ENCODE measurements around the gene NT5DC1.

NT5DC1 gene

GRCh38 chr6:116100419-116101301 lies at the start of gene NT5DC1:
Gene NT5DC1, plus strand, starts transcription at chr6:116100853. Its CDS starts 78 bp downstream, at chr6:116100931.
- DNase-seq = peak; percentile 11 to 50

- DNase-seq = no peak
Measured at GRCh38 chr6:116051244-116051643, 49.4 kb upstream of the NT5DC1 start.

GRCh38 chr6:116055513-116055912 lies 45.1 kb upstream of the NT5DC1 start:
- no peak for DNase-seq

GRCh38 chr6:116057766-116058165 lies 42.9 kb upstream of the NT5DC1 start:
- no peak for DNase-seq

- no peak for DNase-seq
Measured at GRCh38 chr6:116059713-116060571, 40.7 kb upstream of the NT5DC1 start.

- no peak for DNase-seq
Measured at GRCh38 chr6:116060572-116061283, 39.9 kb upstream of the NT5DC1 start, which contains the start of gene FRK. Gene FRK, minus strand, starts transcription at chr6:116060891. Its CDS starts 580 bp downstream, at chr6:116060311.

GRCh38 chr6:116062496-116062895 lies 38.2 kb upstream of the NT5DC1 start:
- no peak for DNase-seq

GRCh38 chr6:116064666-116065065 lies 36.0 kb upstream of the NT5DC1 start:
- no peak for DNase-seq

- DNase-seq = no peak
Measured at GRCh38 chr6:116066789-116067188, 33.9 kb upstream of the NT5DC1 start.

- no peak for DNase-seq
Measured at GRCh38 chr6:116070101-116070500, 30.6 kb upstream of the NT5DC1 start.

GRCh38 chr6:116070616-116071389 lies 29.9 kb upstream of the NT5DC1 start:
- DNase-seq = no peak

- DNase-seq = no peak
Measured at GRCh38 chr6:116072368-116072767, 28.3 kb upstream of the NT5DC1 start.

GRCh38 chr6:116073765-116074440 lies 26.8 kb upstream of the NT5DC1 start:
- no peak for DNase-seq

GRCh38 chr6:116074732-116075390 lies 25.8 kb upstream of the NT5DC1 start:
- no peak for DNase-seq

- no peak for DNase-seq
Measured at GRCh38 chr6:116078522-116078921, 22.1 kb upstream of the NT5DC1 start.

- DNase-seq = no peak
Measured at GRCh38 chr6:116078945-116079344, 21.7 kb upstream of the NT5DC1 start.

- DNase-seq = no peak
Measured at GRCh38 chr6:116083052-116083451, 17.6 kb upstream of the NT5DC1 start.

GRCh38 chr6:116084284-116084683 lies 16.4 kb upstream of the NT5DC1 start:
- DNase-seq = no peak

GRCh38 chr6:116087437-116088027 lies 13.1 kb upstream of the NT5DC1 start:
- DNase-seq = no peak

GRCh38 chr6:116088946-116089345 lies 11.7 kb upstream of the NT5DC1 start:
- DNase-seq = no peak

GRCh38 chr6:116090251-116090650 lies 10.4 kb upstream of the NT5DC1 start:
- DNase-seq = no peak
